GM23338 (cell line): ENCODE results near the gene GSDME.

Source experiments
- CREB1 ChIP-seq: fragments of 250-450 bp; sonication (Bioruptor Pico); IDR thresholded peaks from 2 replicates; pipeline ENCODE4 v1.5.0; 2020; ENCODE audit warnings: low read depth, mild to moderate bottlenecking, moderate library complexity
- EZH2 ChIP-seq: fragments of 200-600 bp; sonication (generic); IDR thresholded peaks from one replicate; pipeline ENCODE4 v1.8.0; 2017; ENCODE audit warnings: antibody characterized with exemption, mild to moderate bottlenecking, low read depth; ENCODE audit not compliant: unreplicated experiment
- EZH2phosphoT487 ChIP-seq: fragments of 200-600 bp; sonication (generic); IDR thresholded peaks from one replicate; pipeline ENCODE4 v1.8.1; 2018; ENCODE audit warnings: antibody characterized with exemption; ENCODE audit not compliant: unreplicated experiment
- JUNB ChIP-seq: IDR thresholded peaks from one replicate; pipeline ENCODE4 v1.6.1; 2016; ENCODE audit warnings: antibody characterized with exemption; ENCODE audit not compliant: unreplicated experiment
- POLR2AphosphoS5 ChIP-seq: IDR thresholded peaks from 2 replicates; pipeline ENCODE4 v1.6.1; 2016; ENCODE audit warnings: antibody characterized with exemption, low read depth
- REST ChIP-seq: IDR thresholded peaks from one replicate; pipeline ENCODE4 v1.6.1; 2018; ENCODE audit warnings: antibody characterized with exemption; ENCODE audit not compliant: unreplicated experiment
- ZNF114 ChIP-seq: fragments of 250-450 bp; sonication (Bioruptor Pico); IDR thresholded peaks from 2 replicates; pipeline ENCODE4 v1.5.0; 2020; ENCODE audit warnings: mild to moderate bottlenecking, moderate library complexity
- ZNF331 ChIP-seq: fragments of 250-450 bp; sonication (Bioruptor Pico); IDR thresholded peaks from 2 replicates; pipeline ENCODE4 v1.5.0; 2020; ENCODE audit warnings: low read depth, mild to moderate bottlenecking, moderate library complexity
- TF ChIP-seq, protein P1 (sequence below), 2 experiments: fragments of 200-600 bp in 1 of 2; sonication (generic) in 1 of 2; conservative IDR thresholded peaks; 2 replicates each; pipeline versions ENCODE4 v1.5.1 to v1.6.1; 2016 to 2017; ENCODE audit warnings: antibody characterized with exemption in 2 of 2, low read depth in 2 of 2, mild to moderate bottlenecking in 2 of 2, moderate library complexity in 1 of 2
- TF ChIP-seq, protein P2 (sequence below): IDR thresholded peaks from 2 replicates; pipeline ENCODE4 v1.6.1; 2016; ENCODE audit warnings: antibody characterized with exemption
- TF ChIP-seq, protein P3 (sequence below): fragments of 250-450 bp; sonication (Bioruptor Pico); IDR thresholded peaks from 2 replicates; pipeline ENCODE4 v1.5.0; 2020; ENCODE audit warnings: mild to moderate bottlenecking, moderate library complexity

GRCh38 chr7:24797270-24797669 lies 40.0 kb upstream of the GSDME start:
- TF ChIP-seq, protein P1, sequence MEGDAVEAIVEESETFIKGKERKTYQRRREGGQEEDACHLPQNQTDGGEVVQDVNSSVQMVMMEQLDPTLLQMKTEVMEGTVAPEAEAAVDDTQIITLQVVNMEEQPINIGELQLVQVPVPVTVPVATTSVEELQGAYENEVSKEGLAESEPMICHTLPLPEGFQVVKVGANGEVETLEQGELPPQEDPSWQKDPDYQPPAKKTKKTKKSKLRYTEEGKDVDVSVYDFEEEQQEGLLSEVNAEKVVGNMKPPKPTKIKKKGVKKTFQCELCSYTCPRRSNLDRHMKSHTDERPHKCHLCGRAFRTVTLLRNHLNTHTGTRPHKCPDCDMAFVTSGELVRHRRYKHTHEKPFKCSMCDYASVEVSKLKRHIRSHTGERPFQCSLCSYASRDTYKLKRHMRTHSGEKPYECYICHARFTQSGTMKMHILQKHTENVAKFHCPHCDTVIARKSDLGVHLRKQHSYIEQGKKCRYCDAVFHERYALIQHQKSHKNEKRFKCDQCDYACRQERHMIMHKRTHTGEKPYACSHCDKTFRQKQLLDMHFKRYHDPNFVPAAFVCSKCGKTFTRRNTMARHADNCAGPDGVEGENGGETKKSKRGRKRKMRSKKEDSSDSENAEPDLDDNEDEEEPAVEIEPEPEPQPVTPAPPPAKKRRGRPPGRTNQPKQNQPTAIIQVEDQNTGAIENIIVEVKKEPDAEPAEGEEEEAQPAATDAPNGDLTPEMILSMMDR (conservative IDR thresholded peaks at IDR 0.05; ENCODE audit: low read depth in 2 of 2) = no peak
- TF ChIP-seq POLR2AphosphoS5 (no peak), REST (no peak), JUNB (no peak), ZNF114 (CRISPR knock-in tag) (no peak), ZNF331 (no peak), EZH2 (no peak), EZH2phosphoT487 (no peak), CREB1 (no peak)
- TF ChIP-seq, protein P2, sequence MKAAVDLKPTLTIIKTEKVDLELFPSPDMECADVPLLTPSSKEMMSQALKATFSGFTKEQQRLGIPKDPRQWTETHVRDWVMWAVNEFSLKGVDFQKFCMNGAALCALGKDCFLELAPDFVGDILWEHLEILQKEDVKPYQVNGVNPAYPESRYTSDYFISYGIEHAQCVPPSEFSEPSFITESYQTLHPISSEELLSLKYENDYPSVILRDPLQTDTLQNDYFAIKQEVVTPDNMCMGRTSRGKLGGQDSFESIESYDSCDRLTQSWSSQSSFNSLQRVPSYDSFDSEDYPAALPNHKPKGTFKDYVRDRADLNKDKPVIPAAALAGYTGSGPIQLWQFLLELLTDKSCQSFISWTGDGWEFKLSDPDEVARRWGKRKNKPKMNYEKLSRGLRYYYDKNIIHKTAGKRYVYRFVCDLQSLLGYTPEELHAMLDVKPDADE = no peak
- TF ChIP-seq, protein P3, sequence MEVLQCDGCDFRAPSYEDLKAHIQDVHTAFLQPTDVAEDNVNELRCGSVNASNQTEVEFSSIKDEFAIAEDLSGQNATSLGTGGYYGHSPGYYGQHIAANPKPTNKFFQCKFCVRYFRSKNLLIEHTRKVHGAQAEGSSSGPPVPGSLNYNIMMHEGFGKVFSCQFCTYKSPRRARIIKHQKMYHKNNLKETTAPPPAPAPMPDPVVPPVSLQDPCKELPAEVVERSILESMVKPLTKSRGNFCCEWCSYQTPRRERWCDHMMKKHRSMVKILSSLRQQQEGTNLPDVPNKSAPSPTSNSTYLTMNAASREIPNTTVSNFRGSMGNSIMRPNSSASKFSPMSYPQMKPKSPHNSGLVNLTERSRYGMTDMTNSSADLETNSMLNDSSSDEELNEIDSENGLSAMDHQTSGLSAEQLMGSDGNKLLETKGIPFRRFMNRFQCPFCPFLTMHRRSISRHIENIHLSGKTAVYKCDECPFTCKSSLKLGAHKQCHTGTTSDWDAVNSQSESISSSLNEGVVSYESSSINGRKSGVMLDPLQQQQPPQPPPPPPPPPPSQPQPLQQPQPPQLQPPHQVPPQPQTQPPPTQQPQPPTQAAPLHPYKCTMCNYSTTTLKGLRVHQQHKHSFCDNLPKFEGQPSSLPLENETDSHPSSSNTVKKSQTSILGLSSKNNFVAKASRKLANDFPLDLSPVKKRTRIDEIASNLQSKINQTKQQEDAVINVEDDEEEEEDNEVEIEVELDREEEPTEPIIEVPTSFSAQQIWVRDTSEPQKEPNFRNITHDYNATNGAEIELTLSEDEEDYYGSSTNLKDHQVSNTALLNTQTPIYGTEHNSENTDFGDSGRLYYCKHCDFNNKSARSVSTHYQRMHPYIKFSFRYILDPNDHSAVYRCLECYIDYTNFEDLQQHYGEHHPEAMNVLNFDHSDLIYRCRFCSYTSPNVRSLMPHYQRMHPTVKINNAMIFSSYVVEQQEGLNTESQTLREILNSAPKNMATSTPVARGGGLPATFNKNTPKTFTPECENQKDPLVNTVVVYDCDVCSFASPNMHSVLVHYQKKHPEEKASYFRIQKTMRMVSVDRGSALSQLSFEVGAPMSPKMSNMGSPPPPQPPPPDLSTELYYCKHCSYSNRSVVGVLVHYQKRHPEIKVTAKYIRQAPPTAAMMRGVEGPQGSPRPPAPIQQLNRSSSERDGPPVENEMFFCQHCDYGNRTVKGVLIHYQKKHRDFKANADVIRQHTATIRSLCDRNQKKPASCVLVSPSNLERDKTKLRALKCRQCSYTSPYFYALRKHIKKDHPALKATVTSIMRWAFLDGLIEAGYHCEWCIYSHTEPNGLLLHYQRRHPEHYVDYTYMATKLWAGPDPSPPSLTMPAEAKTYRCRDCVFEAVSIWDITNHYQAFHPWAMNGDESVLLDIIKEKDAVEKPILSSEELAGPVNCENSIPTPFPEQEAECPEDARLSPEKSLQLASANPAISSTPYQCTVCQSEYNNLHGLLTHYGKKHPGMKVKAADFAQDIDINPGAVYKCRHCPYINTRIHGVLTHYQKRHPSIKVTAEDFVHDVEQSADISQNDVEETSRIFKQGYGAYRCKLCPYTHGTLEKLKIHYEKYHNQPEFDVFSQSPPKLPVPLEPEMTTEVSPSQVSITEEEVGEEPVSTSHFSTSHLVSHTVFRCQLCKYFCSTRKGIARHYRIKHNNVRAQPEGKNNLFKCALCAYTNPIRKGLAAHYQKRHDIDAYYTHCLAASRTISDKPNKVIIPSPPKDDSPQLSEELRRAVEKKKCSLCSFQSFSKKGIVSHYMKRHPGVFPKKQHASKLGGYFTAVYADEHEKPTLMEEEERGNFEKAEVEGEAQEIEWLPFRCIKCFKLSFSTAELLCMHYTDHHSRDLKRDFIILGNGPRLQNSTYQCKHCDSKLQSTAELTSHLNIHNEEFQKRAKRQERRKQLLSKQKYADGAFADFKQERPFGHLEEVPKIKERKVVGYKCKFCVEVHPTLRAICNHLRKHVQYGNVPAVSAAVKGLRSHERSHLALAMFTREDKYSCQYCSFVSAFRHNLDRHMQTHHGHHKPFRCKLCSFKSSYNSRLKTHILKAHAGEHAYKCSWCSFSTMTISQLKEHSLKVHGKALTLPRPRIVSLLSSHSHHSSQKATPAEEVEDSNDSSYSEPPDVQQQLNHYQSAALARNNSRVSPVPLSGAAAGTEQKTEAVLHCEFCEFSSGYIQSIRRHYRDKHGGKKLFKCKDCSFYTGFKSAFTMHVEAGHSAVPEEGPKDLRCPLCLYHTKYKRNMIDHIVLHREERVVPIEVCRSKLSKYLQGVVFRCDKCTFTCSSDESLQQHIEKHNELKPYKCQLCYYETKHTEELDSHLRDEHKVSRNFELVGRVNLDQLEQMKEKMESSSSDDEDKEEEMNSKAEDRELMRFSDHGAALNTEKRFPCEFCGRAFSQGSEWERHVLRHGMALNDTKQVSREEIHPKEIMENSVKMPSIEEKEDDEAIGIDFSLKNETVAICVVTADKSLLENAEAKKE (CRISPR knock-in tag) = no peak
